Left ventricle myocardium inferior (tissue), 1 donor: ENCODE measurements around the gene LMF1. TPM values are rescaled to one million over a fixed set of nuclear protein-coding genes. Genes with fewer than 3 reads are reported as not detected.

Source experiments
- DNase-seq: peaks from one replicate; pipeline ENCODE4 v3.0.0-alpha.2; 2020
- H3K27ac ChIP-seq: fragments of 200-600 bp; replicated peaks from 2 replicates; pipeline ENCODE4 v1.8.0; 2021
- H3K27me3 ChIP-seq: fragments of 200-600 bp; 2 replicates; pipeline ENCODE4 v1.8.0; 2021; ENCODE audit warnings: low read depth
- H3K36me3 ChIP-seq: fragments of 200-600 bp; 2 replicates; pipeline ENCODE4 v1.8.0; 2021
- H3K4me1 ChIP-seq: fragments of 200-600 bp; 2 replicates; pipeline ENCODE4 v1.8.0; 2021
- H3K4me3 ChIP-seq: fragments of 200-600 bp; 2 replicates; pipeline ENCODE4 v1.8.0; 2021; ENCODE audit warnings: mild to moderate bottlenecking, moderate library complexity
- H3K9me3 ChIP-seq: fragments of 200-600 bp; replicated peaks from 2 replicates; pipeline ENCODE4 v1.8.0; 2021
- intact Hi-C: fragments of 100-400 bp; cut with micrococcal nuclease; formaldehyde crosslinking; loops from one replicate; pipeline ENCODE4 v1.11.0; 2022
- total RNA-seq: library from RNA; stranded (reverse); fragmentation: NEBNext Ultra II Directional; extraction: Animal tissue kit (Norgen Biotek cat#: 25700); gene quantifications from one replicate; pipeline ENCODE4 v1.2.1, GENCODE V29; 2021
- TF ChIP-seq, protein P1 (sequence below): fragments of 200-600 bp; IDR thresholded peaks from 2 replicates; pipeline ENCODE4 v1.8.0; 2021; ENCODE audit warnings: antibody characterized with exemption, mild to moderate bottlenecking, borderline replicate concordance
- donor health status: DM: no; HTN: yes; CAD: no; lungs with severe emphysema.

LMF1 gene
- total RNA-seq, 1 donor from 2014 or later, result 6.6 TPM

- DNase-seq, result peak; percentile 48
- Histone ChIP-seq H3K9me3 (peaks cover 27% of the 10 kb centered on the region), H3K36me3 (no peaks in the 10 kb centered on the region), H3K4me3 (peak overlapping the region; percentile 50), H3K4me1 (peaks cover 9% of the 10 kb centered on the region), H3K27me3 (peaks cover 70% of the 10 kb centered on the region), H3K27ac (peak overlapping the region; percentile 61)
- intact Hi-C loops, result no loop called here
- TF ChIP-seq, protein P1, sequence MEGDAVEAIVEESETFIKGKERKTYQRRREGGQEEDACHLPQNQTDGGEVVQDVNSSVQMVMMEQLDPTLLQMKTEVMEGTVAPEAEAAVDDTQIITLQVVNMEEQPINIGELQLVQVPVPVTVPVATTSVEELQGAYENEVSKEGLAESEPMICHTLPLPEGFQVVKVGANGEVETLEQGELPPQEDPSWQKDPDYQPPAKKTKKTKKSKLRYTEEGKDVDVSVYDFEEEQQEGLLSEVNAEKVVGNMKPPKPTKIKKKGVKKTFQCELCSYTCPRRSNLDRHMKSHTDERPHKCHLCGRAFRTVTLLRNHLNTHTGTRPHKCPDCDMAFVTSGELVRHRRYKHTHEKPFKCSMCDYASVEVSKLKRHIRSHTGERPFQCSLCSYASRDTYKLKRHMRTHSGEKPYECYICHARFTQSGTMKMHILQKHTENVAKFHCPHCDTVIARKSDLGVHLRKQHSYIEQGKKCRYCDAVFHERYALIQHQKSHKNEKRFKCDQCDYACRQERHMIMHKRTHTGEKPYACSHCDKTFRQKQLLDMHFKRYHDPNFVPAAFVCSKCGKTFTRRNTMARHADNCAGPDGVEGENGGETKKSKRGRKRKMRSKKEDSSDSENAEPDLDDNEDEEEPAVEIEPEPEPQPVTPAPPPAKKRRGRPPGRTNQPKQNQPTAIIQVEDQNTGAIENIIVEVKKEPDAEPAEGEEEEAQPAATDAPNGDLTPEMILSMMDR, result no peak
These were observed 26.8 kb upstream of the LMF1 start for GRCh38 chr16:997440-998051.

- no peak for DNase-seq
- peaks cover 27% of the 10 kb centered on the region for H3K9me3 ChIP-seq
- no peak overlapping the region for H3K4me3 ChIP-seq
- TF ChIP-seq, protein P1, result no peak
- no peaks in the 10 kb centered on the region for H3K36me3 ChIP-seq
- intact Hi-C loops, result no loop called here
- peak overlapping the region; percentile 61 for H3K27ac ChIP-seq
- H3K4me1 ChIP-seq, result peaks cover 9% of the 10 kb centered on the region
- peaks cover 70% of the 10 kb centered on the region for H3K27me3 ChIP-seq
These were observed 25.9 kb upstream of the LMF1 start for GRCh38 chr16:996681-997080.

DNA sequence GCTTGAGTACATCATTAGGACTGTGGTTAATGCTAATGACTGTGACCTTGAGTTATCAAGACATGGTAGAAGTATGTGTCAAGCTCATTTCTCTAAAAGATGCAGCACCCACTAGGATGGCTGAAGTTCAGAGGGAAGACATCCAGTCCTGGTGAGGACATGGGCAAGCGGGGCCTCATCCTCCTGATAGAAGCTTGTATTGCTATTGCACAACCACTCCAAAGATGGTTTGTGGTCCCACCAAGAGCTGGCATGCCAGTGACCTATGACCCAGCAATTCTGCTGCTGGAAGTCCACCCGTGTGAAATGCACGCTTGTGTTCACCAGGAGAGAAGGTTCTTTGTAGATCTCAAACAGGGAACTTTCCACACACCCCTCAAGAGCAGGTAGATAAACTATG is 25.0 kb upstream of the LMF1 start:
- Histone ChIP-seq H3K36me3 (no peaks in the 10 kb centered on the region), H3K9me3 (peaks cover 27% of the 10 kb centered on the region), H3K27me3 (peaks cover 65% of the 10 kb centered on the region), H3K27ac (no peak overlapping the region), H3K4me1 (peaks cover 9% of the 10 kb centered on the region), H3K4me3 (no peak overlapping the region)
- TF ChIP-seq, protein P1, result no peak
- intact Hi-C loops, result no loop called here
- DNase-seq, result no peak

- no peak for DNase-seq
- Histone ChIP-seq H3K4me1 (peaks cover 9% of the 10 kb centered on the region), H3K27me3 (peaks cover 65% of the 10 kb centered on the region), H3K36me3 (no peaks in the 10 kb centered on the region), H3K9me3 (peaks cover 27% of the 10 kb centered on the region), H3K27ac (no peak overlapping the region), H3K4me3 (no peak overlapping the region)
- TF ChIP-seq, protein P1, result no peak
- intact Hi-C loops, result no loop called here
These were observed 24.3 kb upstream of the LMF1 start for GRCh38 chr16:995087-995486.

- Histone ChIP-seq H3K27ac (no peak overlapping the region), H3K36me3 (no peaks in the 10 kb centered on the region), H3K27me3 (peaks cover 65% of the 10 kb centered on the region), H3K4me3 (no peak overlapping the region), H3K9me3 (peaks cover 27% of the 10 kb centered on the region), H3K4me1 (peaks cover 10% of the 10 kb centered on the region)
- TF ChIP-seq, protein P1, result no peak
- no peak for DNase-seq
- intact Hi-C loops, result no loop called here
These were observed 22.9 kb upstream of the LMF1 start for GRCh38 chr16:993731-994130.

DNA sequence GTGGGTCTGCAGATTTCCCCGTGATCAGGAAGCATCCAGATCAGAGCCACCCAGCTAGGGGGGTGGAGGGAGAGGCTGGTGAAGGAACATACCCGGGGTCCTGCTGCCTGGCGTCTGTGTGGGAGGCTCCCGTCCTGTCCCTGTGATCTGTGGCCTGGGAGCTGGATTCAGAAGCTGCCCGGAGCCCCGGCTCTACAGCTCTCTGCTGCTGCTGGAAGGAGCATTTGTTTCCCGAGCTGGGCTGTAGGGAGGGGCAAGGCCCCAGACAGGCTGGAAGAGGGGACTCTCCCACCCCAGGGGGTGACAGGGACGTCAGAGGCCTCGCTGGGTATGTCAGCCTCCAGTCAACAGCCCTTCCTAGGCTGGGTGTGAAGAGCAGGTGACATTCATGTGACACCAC is 21.0 kb upstream of the LMF1 start:
- Histone ChIP-seq H3K4me1 (peaks cover 7% of the 10 kb centered on the region), H3K36me3 (no peaks in the 10 kb centered on the region), H3K27me3 (peaks cover 65% of the 10 kb centered on the region), H3K9me3 (peaks cover 26% of the 10 kb centered on the region), H3K4me3 (no peak overlapping the region), H3K27ac (no peak overlapping the region)
- DNase-seq, result no peak
- intact Hi-C loops, result no loop called here
- TF ChIP-seq, protein P1, result no peak
